ENCODE measurements around the gene AQP6.

AQP6 gene

DNA sequence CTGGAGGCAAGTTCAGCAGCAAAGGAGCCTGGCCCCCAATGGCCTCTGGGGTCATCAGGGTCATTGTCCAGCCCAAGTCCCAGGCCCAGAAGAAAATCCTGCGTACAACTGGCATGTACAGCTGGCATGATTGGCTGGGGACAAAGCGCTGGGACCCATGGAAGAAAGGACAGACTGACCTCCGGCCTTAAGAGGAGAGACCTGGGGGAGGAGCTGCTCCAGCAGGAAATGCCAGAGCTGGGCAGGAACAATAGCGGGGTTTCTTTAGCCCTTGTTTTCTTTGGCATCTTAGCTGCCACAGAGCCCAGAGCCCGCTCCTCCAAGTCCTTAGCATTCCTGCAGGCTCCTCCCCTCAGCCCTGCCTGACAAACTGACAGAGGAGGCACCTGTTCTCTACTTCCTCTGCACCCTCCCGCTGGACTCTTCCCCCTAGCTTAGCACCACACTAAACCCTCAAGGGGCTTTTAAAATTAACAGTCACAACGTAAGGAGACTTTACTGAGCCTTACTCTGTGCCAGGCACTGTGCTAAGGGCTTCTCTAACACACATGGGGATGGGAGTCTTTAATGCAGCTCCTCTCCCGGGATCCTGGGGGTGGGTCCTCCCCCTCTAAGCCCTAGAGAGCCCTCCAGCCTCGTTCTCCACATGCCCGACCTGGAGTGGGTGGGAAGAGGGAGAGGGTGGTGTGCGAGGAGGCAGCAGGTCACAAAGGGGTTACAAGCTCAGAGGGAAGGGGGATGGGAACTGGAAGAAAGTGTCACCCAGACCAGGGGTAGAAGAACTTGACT lies 12.9 kb upstream of the AQP6 start:
- peak; percentile 80 for DNase-seq (ENCODE audit: low read depth)
- H3K4me3 ChIP-seq (ENCODE audit: low read length): no peak overlapping the region
- TF ChIP-seq, protein P1, sequence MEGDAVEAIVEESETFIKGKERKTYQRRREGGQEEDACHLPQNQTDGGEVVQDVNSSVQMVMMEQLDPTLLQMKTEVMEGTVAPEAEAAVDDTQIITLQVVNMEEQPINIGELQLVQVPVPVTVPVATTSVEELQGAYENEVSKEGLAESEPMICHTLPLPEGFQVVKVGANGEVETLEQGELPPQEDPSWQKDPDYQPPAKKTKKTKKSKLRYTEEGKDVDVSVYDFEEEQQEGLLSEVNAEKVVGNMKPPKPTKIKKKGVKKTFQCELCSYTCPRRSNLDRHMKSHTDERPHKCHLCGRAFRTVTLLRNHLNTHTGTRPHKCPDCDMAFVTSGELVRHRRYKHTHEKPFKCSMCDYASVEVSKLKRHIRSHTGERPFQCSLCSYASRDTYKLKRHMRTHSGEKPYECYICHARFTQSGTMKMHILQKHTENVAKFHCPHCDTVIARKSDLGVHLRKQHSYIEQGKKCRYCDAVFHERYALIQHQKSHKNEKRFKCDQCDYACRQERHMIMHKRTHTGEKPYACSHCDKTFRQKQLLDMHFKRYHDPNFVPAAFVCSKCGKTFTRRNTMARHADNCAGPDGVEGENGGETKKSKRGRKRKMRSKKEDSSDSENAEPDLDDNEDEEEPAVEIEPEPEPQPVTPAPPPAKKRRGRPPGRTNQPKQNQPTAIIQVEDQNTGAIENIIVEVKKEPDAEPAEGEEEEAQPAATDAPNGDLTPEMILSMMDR (conservative IDR thresholded peaks at IDR 0.05; ENCODE audit: low read depth, low read length): no peak

DNA sequence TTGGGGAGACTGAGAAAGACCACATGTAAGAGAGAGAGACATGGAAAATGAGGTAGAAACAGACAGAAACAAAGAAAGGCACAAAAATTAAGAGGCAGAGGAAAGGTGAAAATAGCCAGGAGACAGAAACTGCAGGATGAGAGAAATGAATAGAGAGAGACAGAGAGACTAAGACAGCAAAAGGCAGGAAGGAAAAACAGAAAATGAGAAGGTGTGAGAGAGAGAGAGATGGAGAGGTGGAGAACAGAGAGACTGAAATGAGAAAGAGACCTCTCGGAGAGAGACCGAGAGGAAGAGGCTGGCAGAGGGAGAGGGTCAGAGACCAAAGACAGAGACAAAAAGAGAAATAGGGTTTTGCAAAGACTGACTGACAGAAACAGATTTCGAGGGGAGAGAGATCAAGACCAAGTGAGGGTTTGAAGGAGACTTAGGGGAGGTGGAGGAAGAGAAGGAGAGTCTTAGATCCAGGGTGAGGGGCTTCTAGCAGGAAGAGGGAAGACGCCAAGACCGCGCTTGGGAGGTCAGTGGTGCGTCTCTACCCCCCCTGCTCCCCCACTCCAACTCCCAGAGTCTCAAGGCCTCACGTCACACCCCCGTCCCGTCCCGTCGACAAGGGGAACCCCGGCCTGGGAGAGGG lies 12.2 kb upstream of the AQP6 start:
- DNase-seq (ENCODE audit: low read depth): no peak
- TF ChIP-seq, protein P1 (conservative IDR thresholded peaks at IDR 0.05; ENCODE audit: low read depth, low read length): no peak
- no peak overlapping the region for H3K4me3 ChIP-seq (ENCODE audit: low read length)

DNA sequence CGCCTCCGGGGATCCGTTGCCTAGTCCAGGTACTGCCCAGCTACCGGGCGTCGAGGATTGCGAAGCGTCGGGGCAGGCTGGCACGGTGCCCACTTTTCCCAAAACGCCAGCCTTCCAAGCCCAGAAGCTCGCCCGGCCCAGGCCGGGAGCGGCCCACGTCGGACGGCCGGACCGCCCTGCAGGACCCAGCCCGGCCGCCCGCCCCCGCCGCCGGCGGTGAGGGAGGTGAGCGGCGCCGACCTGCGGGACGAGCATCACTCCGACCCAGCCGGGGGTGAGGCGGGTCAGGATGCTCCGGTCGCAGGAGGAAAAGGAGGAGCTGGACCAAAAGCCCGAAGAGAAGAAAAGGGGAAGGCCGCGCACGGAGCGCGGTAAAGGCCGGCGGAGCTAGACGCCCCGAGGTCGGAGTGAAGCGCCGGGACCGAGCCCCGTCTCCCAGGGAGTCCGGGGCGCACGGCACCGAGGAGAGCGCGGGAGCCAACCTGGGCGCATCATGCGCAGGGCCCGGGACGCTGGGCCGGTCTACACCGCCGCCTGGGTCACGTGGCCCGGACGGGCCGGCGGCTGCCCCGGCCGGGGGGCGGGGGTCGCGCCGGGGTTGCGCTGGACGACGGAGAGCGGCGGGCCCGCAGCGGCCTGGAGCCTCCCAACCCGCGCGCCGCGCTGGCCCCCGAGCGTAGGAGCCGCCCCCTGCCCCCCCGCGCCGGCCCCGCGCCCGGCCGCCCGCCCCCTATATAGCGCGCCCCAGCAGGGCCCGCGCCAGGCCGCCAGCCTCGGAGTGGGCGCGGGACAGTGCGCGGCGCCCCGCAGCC lies 11.4 kb upstream of the AQP6 start, which contains the start of gene AQP5:
Gene AQP5, plus strand, starts transcription at position 762 of the 812 bp plus-strand sequence. CDS start 146 bp downstream, outside the sequence.
- peak within 1 kb of the TSS; percentile 23 for H3K4me3 ChIP-seq (ENCODE audit: low read length)
- DNase-seq (ENCODE audit: low read depth): no peak
- TF ChIP-seq, protein P1 (conservative IDR thresholded peaks at IDR 0.05; ENCODE audit: low read depth, low read length): no peak

DNA sequence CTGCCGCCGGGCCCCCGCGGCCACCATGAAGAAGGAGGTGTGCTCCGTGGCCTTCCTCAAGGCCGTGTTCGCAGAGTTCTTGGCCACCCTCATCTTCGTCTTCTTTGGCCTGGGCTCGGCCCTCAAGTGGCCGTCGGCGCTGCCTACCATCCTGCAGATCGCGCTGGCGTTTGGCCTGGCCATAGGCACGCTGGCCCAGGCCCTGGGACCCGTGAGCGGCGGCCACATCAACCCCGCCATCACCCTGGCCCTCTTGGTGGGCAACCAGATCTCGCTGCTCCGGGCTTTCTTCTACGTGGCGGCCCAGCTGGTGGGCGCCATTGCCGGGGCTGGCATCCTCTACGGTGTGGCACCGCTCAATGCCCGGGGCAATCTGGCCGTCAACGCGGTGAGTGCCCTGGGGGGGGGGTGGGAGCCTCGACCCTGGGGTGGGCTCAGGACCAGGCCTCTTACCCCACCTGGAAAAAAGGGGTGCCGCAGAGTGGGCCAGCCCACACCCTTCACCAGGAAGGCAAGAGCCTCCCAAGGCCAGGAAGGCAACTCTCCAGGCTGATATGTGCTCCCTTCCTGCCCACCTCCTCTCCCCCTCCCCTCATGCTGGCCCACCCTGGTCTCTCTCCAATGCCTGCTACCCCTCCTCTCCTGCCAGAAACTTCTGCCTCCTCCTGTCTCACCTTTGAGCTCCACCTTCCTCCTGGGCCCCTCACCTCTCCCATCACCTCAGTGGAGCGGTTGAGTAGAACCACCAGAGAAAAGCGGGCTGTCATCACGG lies 10.6 kb upstream of the AQP6 start:
- H3K4me3 ChIP-seq (ENCODE audit: low read length): no peak overlapping the region
- TF ChIP-seq, protein P1 (conservative IDR thresholded peaks at IDR 0.05; ENCODE audit: low read depth, low read length): no peak
- no peak for DNase-seq (ENCODE audit: low read depth)

DNA sequence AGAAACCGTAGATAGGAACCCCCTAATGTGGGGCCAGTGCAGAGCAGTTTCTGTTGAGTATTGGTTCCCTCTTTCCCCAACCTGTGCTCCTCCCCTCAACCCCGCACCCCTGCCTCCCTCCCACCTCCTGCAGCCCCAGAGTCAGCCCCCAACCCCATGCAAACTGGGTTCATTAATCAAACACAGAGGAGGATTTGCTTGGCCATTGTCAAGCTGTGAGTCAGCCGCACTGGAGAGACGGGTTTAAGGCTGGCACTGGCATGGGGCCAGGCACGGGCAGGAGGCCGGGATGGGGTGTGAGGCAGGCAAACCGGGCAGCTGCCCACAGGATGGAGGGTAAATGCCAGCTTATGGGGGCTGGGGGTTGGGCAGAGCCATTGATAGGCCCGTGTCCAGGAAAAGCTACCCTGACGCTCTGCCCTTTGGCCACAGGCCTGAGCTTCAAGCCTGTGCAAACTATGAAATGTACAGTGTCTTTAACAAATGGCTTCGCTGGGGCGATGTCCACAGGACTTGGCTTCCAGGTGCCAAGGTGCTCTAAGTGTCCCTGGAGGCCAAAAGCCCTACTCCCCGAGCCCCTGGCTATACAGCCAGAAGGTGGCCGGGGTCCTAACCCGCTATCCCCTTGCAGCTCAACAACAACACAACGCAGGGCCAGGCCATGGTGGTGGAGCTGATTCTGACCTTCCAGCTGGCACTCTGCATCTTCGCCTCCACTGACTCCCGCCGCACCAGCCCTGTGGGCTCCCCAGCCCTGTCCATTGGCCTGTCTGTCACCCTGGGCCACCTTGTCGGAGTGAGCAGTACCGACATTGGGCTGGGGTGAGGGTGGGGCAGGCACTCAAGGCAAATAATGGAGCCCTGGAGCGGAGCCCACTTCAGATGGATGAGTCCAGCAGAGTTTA lies 9.6 kb upstream of the AQP6 start:
- DNase-seq (ENCODE audit: low read depth): peak; percentile 66
- H3K4me3 ChIP-seq (ENCODE audit: low read length): no peak overlapping the region
- TF ChIP-seq, protein P1 (conservative IDR thresholded peaks at IDR 0.05; ENCODE audit: low read depth, low read length): no peak
